ENCODE measurements around the gene LIMS1.

LIMS1 gene

DNA sequence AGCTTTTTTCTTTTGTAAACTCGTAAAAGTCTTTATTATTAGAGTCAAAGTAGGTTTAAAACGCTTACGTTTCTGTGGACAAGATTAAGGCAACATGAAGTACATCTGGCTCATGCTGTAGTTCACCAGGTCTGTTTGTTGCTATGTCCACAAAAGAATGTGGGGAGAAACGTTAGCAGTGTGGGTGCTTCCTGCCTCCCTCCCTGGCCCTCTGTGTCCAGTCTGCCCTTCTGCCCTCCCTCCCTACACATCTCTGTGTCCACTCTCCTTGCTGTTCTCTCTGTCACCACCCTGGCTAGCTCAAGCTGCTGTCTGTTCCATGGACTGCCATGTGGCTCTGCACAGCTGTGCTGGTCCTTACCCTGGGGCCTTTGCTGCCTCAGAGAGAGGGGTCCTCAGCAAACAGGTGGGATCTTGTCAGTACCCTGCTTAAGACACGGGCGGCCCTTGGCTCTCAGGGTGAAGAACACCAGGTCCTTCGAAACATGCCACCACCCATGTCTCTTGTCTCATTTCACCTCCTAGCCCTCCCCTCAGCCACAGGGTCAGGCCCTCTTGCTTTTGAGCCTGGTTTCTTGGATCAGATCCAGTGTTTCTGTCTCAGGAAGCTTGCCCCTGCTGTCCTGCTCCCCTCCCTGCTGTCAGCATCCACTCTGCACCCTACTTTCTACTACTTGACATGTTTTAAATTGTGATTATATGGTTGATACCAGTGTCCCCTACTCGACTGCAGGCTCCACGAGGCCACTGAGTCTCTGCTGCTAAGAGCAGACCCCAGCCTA lies 79.2 kb downstream of the LIMS1 start:
- Mint-ChIP-seq H3K4me3 (peak overlapping the region; percentile 37), H3K36me3 (no peaks in the 10 kb centered on the region)

GRCh38 chr2:108614043-108614545 lies 79.8 kb downstream of the LIMS1 start:
- Mint-ChIP-seq H3K4me1 (peaks cover 79% of the 10 kb centered on the region), H3K27me3 (no peaks in the 10 kb centered on the region), H3K9me3 (no peaks in the 10 kb centered on the region), H3K4me3 (no peak overlapping the region), H3K27ac (peak overlapping the region; percentile 43), H3K36me3 (no peaks in the 10 kb centered on the region)

More for the DNA sequence above, 79.2 kb downstream of the LIMS1 start:
- H3K27ac Mint-ChIP-seq = peak overlapping the region; percentile 71
- H3K4me1 Mint-ChIP-seq = peaks cover 79% of the 10 kb centered on the region
- H3K27me3 Mint-ChIP-seq = no peaks in the 10 kb centered on the region
- no peaks in the 10 kb centered on the region for H3K9me3 Mint-ChIP-seq

GRCh38 chr2:108614659-108615058 lies 80.4 kb downstream of the LIMS1 start:
- Mint-ChIP-seq H3K27ac (no peak overlapping the region), H3K36me3 (no peaks in the 10 kb centered on the region), H3K4me1 (peaks cover 79% of the 10 kb centered on the region), H3K27me3 (no peaks in the 10 kb centered on the region), H3K9me3 (no peaks in the 10 kb centered on the region), H3K4me3 (no peak overlapping the region)

DNA sequence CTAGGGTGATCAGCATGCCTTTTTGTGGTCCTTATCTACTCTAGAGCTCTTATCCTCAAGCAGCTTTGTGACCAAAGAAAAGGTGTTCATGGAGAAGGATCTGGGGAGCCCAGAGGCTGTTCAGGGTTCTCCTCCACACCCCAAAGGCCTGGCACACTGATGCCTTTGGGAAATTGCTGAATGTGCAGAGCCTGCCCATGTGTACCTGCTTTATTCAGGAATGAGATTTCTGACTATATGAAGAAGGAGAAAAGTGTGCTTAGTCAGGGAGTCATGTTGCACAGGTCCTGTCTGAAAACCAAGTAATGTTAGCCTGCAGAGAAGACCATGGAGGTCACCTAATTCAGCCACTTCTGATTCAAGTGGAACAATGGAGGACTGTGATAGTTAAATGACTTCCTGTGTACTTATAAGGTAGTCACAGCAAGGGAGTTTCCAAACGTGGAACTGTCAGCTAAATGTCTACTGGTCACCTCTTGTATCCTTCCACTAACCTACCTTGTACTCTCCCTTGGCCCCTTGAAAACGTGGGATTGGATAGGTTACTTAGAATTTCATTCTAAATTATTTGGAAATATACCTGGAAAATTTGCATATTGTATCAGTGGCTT lies 81.3 kb downstream of the LIMS1 start:
- peaks cover 89% of the 10 kb centered on the region for H3K4me1 Mint-ChIP-seq
- H3K27ac Mint-ChIP-seq = peak overlapping the region; percentile 77
- H3K36me3 Mint-ChIP-seq = no peaks in the 10 kb centered on the region

DNA sequence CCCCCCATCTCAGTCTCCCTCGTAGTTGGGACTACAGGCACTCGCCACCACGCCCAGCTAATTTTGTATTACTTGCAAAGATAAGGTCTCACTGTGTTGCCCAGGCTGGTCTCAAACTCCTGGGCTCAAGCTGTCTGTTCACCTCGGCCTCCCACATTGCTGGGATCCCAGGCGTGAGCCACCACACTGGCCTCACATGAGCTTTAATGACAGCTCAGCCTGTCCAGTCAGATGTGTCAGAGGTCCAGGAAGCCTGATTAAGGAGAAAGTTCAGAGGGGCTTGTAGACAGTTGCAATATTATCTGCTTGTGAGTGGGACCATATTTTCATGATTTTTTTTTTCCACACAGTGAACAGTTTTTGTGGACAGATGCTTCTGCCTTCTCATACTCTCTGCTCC lies 82.0 kb downstream of the LIMS1 start:
- no peaks in the 10 kb centered on the region for H3K27me3 Mint-ChIP-seq
- peak overlapping the region; percentile 66 for H3K27ac Mint-ChIP-seq
- no peaks in the 10 kb centered on the region for H3K36me3 Mint-ChIP-seq
- no peaks in the 10 kb centered on the region for H3K9me3 Mint-ChIP-seq
- H3K4me3 Mint-ChIP-seq = no peak overlapping the region
- peaks cover 89% of the 10 kb centered on the region for H3K4me1 Mint-ChIP-seq

More for the DNA sequence above, 81.3 kb downstream of the LIMS1 start:
- Mint-ChIP-seq H3K9me3 (no peaks in the 10 kb centered on the region), H3K4me3 (no peak overlapping the region), H3K27me3 (no peaks in the 10 kb centered on the region)

GRCh38 chr2:108616751-108617161 lies 82.5 kb downstream of the LIMS1 start:
- Mint-ChIP-seq H3K27me3 (no peaks in the 10 kb centered on the region), H3K4me1 (peaks cover 93% of the 10 kb centered on the region), H3K36me3 (no peaks in the 10 kb centered on the region), H3K4me3 (no peak overlapping the region), H3K27ac (no peak overlapping the region), H3K9me3 (no peaks in the 10 kb centered on the region)

DNA sequence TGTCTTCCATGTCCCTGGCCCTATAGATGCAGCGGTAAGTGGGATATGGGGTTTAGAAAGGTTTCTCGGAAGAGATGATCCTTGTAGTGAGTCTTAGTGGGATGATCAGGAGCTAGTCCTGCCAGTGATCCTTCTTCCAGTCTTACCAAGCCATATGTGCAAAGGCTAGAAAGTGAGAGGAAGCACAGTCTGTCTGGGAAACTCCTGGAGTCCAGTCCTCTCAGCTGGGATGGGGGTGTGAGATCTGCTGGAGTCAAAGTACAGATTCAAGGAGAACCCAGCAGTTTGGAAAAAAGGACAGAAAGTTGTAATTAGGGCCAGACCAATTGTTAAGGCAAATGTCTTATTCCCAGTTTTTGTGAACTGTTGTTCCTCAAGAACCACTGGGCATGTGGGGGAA lies 83.3 kb downstream of the LIMS1 start:
- Mint-ChIP-seq H3K4me1 (peaks cover 90% of the 10 kb centered on the region), H3K27me3 (no peaks in the 10 kb centered on the region), H3K9me3 (no peaks in the 10 kb centered on the region), H3K27ac (peak overlapping the region; percentile 89), H3K4me3 (peak overlapping the region; percentile 48), H3K36me3 (no peaks in the 10 kb centered on the region)

DNA sequence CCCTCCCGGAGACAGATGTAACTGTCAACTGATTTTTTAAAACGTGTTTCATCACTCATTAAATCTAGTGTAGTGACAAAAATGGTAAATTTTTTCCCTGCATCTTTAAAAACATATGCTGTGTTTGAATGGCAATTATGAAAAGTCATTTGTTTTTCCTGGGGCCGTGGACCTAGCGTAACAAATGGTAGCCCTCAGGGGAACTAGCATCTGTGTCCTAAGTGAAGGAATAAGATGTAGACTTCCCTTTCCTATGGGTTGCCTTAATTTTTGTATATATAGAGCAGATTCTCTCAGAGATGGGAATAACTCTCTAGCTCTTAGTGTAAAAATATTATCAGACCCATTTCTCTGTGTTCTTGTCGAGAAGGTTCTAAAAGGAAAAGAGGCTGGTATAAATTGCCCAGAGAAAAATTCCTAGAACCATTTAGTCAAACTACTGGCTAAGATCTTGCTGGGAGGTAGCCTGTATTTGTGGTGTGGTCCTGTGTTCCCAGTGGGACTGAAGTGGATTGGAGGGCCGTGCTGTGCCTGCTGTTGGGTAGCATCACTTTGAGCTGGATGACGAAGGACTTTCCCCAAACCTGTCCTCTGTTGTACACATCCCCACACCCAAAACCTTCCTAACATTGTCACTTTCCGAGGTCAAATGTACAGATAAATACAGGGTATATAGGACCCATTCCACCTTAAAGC lies 85.8 kb downstream of the LIMS1 start:
- H3K4me3 Mint-ChIP-seq = peak overlapping the region; percentile 42
- no peaks in the 10 kb centered on the region for H3K36me3 Mint-ChIP-seq
- H3K9me3 Mint-ChIP-seq = no peaks in the 10 kb centered on the region
- peak overlapping the region; percentile 86 for H3K27ac Mint-ChIP-seq
- no peaks in the 10 kb centered on the region for H3K27me3 Mint-ChIP-seq
- peaks cover 80% of the 10 kb centered on the region for H3K4me1 Mint-ChIP-seq

- peaks cover 79% of the 10 kb centered on the region for H3K4me1 Mint-ChIP-seq
These were observed 86.4 kb downstream of the LIMS1 start for GRCh38 chr2:108620656-108621055.

GRCh38 chr2:108621087-108621559 lies 86.9 kb downstream of the LIMS1 start:
- Mint-ChIP-seq H3K4me1 (peaks cover 79% of the 10 kb centered on the region), H3K36me3 (no peaks in the 10 kb centered on the region), H3K4me3 (peak overlapping the region; percentile 83), H3K27ac (peak overlapping the region; percentile 89), H3K27me3 (no peaks in the 10 kb centered on the region), H3K9me3 (no peaks in the 10 kb centered on the region)

More at GRCh38 chr2:108620656-108621055, 86.4 kb downstream of the LIMS1 start:
- Mint-ChIP-seq H3K4me3 (peak overlapping the region; percentile 83), H3K27me3 (no peaks in the 10 kb centered on the region), H3K36me3 (no peaks in the 10 kb centered on the region), H3K27ac (peak overlapping the region; percentile 86), H3K9me3 (no peaks in the 10 kb centered on the region)

DNA sequence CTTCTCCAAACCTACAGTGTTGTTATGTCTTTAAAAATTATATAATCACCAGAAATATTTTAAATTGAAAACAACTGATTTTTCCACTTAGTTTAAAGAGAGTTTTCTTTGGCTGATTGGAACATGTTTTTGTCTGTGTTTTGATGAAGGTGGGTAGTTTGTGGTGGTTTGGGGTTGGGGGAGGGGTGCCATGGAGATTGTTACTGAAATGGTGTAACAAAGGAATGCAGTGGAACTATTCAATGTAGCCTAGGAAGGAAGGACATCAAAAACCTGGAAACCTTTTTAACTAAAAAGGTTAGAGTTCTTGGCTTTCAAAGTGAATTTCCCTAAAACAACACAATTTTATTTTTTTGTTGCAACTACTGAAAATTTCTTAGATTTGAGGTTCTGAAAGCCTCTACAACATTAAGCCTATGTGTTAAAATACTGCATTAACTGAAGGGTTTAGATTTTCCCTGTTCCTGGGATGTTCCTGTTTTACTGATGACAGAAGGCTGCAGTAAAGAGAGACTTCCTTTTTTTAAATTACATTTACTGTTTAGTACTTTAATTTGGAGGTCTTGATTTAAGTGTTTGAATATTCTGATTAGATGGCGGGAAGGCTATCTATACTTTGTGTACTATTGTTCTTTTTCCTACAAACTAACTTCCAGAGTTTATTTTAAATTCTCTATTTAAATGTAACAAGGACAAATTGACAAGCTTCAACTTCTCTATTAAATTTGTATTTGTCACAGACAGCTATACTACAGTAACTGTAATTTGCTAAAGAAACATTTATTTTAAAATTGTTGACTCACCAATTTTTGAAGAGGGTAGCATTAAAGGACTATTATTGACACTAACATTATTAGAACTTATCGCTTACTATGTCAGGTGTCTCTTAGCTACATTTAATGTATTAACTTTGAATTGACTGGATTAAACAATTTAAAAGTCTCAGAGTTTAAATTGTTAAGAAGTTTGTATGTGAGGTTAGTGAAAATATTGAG lies 87.7 kb downstream of the LIMS1 start:
- no peaks in the 10 kb centered on the region for H3K9me3 Mint-ChIP-seq
- H3K36me3 Mint-ChIP-seq = no peaks in the 10 kb centered on the region
- peaks cover 78% of the 10 kb centered on the region for H3K4me1 Mint-ChIP-seq
- peak overlapping the region; percentile 83 for H3K4me3 Mint-ChIP-seq
- no peaks in the 10 kb centered on the region for H3K27me3 Mint-ChIP-seq
- H3K27ac Mint-ChIP-seq = peak overlapping the region; percentile 87

GRCh38 chr2:108623616-108624015 lies 89.3 kb downstream of the LIMS1 start:
- H3K27me3 Mint-ChIP-seq = no peaks in the 10 kb centered on the region
- H3K36me3 Mint-ChIP-seq = peaks cover 2% of the 10 kb centered on the region
- H3K4me1 Mint-ChIP-seq = peaks cover 71% of the 10 kb centered on the region
- H3K9me3 Mint-ChIP-seq = no peaks in the 10 kb centered on the region
- H3K4me3 Mint-ChIP-seq = peak overlapping the region; percentile 70
- peak overlapping the region; percentile 88 for H3K27ac Mint-ChIP-seq

DNA sequence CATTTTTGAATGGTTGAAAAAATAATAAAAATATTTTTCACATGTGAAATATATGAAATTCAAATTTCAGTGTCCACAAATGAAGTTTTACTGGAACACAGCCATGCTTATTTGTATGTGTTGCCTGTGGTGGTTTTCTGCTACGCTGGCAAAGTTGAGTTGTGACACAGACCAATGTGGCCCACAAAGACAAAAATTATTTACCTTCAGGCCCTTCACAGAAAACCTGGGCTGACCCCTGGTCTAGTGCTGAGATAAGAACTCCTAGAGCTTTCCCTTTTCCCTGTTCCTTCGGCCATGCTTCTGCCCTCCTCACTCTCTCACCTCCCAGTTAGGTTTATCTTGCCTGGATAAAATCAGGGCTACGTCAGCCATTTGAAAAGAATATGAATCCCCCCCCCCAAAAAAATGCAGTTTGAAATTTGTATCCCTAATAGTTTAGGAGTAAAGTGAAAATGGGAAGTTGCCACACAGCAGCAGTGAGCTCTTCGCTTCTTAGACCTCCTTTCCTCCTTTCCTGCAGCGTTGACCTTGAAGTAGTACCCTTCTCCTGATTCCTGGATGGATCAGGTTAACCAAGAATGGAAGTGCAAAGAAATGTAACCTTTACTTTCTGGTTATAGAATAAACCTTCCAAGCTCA lies 91.0 kb downstream of the LIMS1 start:
- Mint-ChIP-seq H3K27me3 (no peaks in the 10 kb centered on the region), H3K4me1 (peaks cover 69% of the 10 kb centered on the region), H3K27ac (no peak overlapping the region), H3K36me3 (peaks cover 2% of the 10 kb centered on the region), H3K9me3 (no peaks in the 10 kb centered on the region), H3K4me3 (no peak overlapping the region)

- Mint-ChIP-seq H3K27ac (no peak overlapping the region), H3K36me3 (peaks cover 2% of the 10 kb centered on the region), H3K27me3 (no peaks in the 10 kb centered on the region), H3K4me3 (no peak overlapping the region), H3K9me3 (no peaks in the 10 kb centered on the region), H3K4me1 (peaks cover 71% of the 10 kb centered on the region)
These were observed 91.5 kb downstream of the LIMS1 start for GRCh38 chr2:108625828-108626195.
